COLO829 (cell line): ENCODE data around the gene ZNF396.

ENCODE experiments used
- DNase-seq: peaks from one replicate; pipeline ENCODE4 v3.0.0; 2012; ENCODE audit warnings: low spot score

The ZNF396 gene

GRCh38 chr18:35383136-35383535 lies 6.0 kb upstream of the ZNF396 start:
- no peak for DNase-seq

GRCh38 chr18:35379421-35379820 lies 2.3 kb upstream of the ZNF396 start:
- no peak for DNase-seq

- no peak for DNase-seq
Observed at GRCh38 chr18:35378574-35378896, 1.4 kb upstream of the ZNF396 start.

- DNase-seq, result no peak
Observed at GRCh38 chr18:35377875-35378573, 887 bp upstream of the ZNF396 start.

- DNase-seq, result no peak
Observed at GRCh38 chr18:35376393-35376741, 770 bp downstream of the ZNF396 start.

- DNase-seq, result no peak
Observed at GRCh38 chr18:35374708-35375107, 2.4 kb downstream of the ZNF396 start.

- no peak for DNase-seq
Observed at GRCh38 chr18:35371412-35372195, 5.5 kb downstream of the ZNF396 start.

- DNase-seq, result no peak
Observed at GRCh38 chr18:35369126-35369525, 8.0 kb downstream of the ZNF396 start.

- no peak for DNase-seq
Observed at GRCh38 chr18:35368595-35368994, 8.5 kb downstream of the ZNF396 start.

- no peak for DNase-seq
Observed at GRCh38 chr18:35362531-35362930, 14.6 kb downstream of the ZNF396 start.

- no peak for DNase-seq
Observed at GRCh38 chr18:35361570-35362321, 15.4 kb downstream of the ZNF396 start.

GRCh38 chr18:35355140-35355618 lies 22.0 kb downstream of the ZNF396 start:
- peak; percentile 60 for DNase-seq

GRCh38 chr18:35352778-35353177 lies 24.4 kb downstream of the ZNF396 start:
- DNase-seq, result no peak

- no peak for DNase-seq
Observed at GRCh38 chr18:35352283-35352682, 24.9 kb downstream of the ZNF396 start.

GRCh38 chr18:35348001-35348400 lies 29.1 kb downstream of the ZNF396 start:
- no peak for DNase-seq

- no peak for DNase-seq
Observed at GRCh38 chr18:35345950-35346349, 31.2 kb downstream of the ZNF396 start.

- peak; percentile 93 for DNase-seq
Observed at GRCh38 chr18:35345460-35345921, 31.6 kb downstream of the ZNF396 start.

GRCh38 chr18:35344736-35345459 lies 32.2 kb downstream of the ZNF396 start:
- no peak for DNase-seq

GRCh38 chr18:35343936-35344735 lies 33.0 kb downstream of the ZNF396 start, which contains the start of gene ZNF24:
TSS of gene ZNF24 (minus strand) at chr18:35344420. CDS start at chr18:35340650, 3,770 bp downstream.
- DNase-seq, result peak; percentile 98

GRCh38 chr18:35343488-35343935 lies 33.6 kb downstream of the ZNF396 start:
- no peak for DNase-seq

GRCh38 chr18:35337286-35337685 lies 39.9 kb downstream of the ZNF396 start:
- no peak for DNase-seq
